Forelimb muscle (tissue), 1 donor: ENCODE measurements around the gene SLC26A11. TPM values are rescaled to one million over a fixed set of nuclear protein-coding genes. Genes with fewer than 3 reads are reported as not detected.

Experiments used
- DNase-seq: peaks from one replicate; pipeline ENCODE4 v3.0.0-alpha.2; 2013; ENCODE audit warnings: low read depth
- polyA plus RNA-seq: library from polyadenylated mRNA; unstranded; fragments of 120-200 nt; gene quantifications from one replicate; pipeline ENCODE4 v1.2.1, GENCODE V29; 2013; ENCODE audit not compliant: insufficient read length

The SLC26A11 gene
- polyA plus RNA-seq, 1 donor: 8.1 TPM

DNA sequence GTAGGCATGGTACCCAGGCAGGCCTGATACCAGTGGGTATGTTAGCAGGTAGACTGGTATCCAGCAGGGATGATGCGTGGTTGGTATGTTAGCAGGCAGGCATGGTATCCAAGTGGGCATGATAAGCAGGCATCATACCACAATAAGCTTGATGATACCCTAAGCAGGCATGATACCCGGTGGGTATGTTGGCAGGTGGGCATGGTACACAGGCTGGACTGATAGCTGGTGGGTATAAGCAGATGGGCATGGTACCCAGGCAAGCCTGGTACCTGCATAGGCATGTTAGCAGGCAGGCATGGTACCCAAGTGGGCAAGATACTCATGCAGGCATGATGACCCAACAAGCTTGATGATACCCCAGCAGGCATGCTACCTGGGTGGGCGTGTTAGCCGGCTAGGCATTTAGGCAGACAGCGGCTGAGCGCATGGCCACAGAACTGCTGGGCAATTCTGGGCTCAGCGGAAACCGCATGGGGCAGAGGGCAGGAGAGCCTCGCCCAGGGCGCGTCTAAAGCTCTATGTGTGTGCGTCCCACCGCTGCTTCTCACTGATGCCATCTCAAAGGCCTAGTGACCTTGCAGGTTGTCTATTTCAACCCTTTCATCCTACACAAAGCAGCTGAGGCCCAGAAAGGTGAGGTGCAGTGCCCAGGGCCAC, 2.4 kb upstream of the SLC26A11 start:
- DNase-seq: no peak

- no peak for DNase-seq
Measured at GRCh38 chr17:80218391-80218790, 1.8 kb upstream of the SLC26A11 start.

DNA sequence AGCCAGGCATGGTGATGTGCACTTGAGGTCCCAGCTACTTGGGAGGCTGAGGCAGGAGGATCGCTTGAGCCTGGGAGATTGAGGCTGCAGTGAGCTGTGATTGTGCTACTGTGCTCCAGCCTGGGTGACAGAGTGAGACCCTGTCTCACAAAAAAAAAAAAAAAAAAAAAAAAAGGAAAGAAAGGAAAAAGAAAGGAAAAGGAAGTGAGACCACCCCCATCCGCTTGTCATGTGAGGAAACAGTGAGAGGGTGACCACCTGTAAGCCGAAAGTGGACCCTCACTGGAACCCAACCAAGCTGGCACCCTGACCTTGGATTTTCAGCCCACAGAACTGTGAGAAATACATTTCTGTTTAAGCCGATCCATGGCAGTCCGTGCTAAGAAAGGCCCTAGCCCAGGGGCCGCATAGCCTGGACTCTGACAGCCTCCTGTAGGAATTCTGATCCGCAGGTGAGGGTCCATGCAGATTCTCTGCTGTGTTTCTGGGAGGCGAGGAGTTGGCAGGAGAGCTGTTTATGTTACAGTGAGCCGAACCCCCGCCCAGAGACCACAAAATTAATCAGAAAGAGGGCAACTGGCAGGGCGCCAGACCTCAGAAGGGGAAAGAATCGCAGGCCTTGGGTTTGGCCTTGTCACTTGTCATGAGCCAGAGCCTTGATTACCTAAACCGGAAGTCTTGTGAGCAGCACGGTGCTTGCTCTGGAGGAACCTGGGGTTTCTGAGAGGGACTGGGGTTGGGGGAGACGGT, 1.0 kb upstream of the SLC26A11 start:
- DNase-seq: peak; percentile 25

GRCh38 chr17:80219763-80220053, 519 bp upstream of the SLC26A11 start:
- DNase-seq: no peak

GRCh38 chr17:80220736-80221215, 549 bp downstream of the SLC26A11 start:
- no peak for DNase-seq

GRCh38 chr17:80221351-80222105, 1.3 kb downstream of the SLC26A11 start:
- DNase-seq: no peak

GRCh38 chr17:80222376-80223141, 2.3 kb downstream of the SLC26A11 start:
- no peak for DNase-seq

GRCh38 chr17:80223142-80223815, 3.1 kb downstream of the SLC26A11 start:
- no peak for DNase-seq

DNA sequence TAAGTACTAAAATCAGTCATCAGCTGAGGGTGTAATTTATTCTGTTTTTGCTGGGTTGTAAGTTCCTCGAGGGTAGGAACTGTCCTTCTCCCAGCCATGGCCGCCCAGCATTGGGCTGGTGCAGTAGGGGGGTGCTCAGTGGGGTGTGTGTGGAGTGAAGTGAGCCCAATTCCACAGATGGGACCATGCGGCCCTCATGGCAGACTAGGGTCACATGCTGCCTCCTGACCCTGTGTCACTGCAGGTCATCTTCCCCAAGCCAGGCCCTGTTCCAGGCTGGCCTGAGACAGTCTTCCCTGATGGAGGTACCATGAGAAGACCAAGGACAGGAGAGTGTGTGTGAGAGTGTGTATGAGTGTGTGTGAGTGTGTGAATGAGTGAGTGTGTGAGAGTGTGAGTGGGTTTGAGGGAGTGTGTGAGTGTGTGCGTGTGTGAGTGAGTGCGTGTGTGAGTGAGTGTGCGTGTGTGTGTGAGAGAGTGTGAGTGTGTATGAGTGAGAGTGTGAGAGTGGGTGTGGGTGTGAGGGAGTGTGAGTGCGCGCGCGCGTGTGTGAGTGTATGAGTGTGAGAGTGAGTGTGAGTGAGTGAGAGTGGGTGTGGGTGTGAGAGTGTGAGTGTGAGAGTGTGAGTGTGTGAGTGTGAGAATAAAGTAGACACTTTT, 3.7 kb downstream of the SLC26A11 start:
- DNase-seq: no peak

DNA sequence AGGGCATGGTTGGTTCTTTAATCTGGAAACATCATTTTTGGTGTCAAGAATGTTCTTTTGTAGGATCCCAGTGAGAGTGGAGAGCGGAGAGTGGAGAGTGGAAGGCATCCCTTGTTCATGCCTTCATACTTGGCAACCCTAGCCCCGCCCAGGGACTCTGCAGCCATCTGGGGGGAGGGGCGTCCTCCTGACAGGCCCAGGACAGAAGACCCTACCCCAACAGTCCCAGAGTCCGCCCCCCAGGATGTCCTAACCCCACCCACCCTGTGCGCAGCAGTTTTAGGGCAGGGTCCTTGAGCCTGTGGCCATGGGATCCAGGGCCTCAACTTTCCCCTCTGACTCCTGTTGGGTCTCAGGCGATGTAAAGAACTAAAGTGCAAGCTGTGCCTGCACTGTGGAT, 4.5 kb downstream of the SLC26A11 start:
- DNase-seq: no peak

- DNase-seq: no peak
Measured at GRCh38 chr17:80225230-80225629, 5.0 kb downstream of the SLC26A11 start.

GRCh38 chr17:80227156-80227555, 6.9 kb downstream of the SLC26A11 start:
- no peak for DNase-seq

DNA sequence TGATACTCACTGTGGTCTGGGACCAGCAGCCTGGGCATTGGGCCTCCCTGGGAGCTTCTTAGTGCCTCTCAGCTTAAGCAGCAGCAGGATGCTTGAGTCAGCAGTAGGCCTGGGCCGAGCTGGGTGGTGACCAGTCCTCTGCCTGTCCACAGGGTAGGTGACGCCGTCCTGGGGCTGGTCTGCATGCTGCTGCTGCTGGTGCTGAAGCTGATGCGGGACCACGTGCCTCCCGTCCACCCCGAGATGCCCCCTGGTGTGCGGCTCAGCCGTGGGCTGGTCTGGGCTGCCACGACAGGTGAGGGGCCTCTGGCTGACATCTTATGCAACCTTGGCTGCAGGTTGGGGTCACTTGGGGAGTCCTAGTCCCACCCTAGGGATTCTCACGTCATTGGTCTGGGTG, 7.4 kb downstream of the SLC26A11 start:
- DNase-seq: no peak

GRCh38 chr17:80228477-80228876, 8.2 kb downstream of the SLC26A11 start:
- no peak for DNase-seq

DNA sequence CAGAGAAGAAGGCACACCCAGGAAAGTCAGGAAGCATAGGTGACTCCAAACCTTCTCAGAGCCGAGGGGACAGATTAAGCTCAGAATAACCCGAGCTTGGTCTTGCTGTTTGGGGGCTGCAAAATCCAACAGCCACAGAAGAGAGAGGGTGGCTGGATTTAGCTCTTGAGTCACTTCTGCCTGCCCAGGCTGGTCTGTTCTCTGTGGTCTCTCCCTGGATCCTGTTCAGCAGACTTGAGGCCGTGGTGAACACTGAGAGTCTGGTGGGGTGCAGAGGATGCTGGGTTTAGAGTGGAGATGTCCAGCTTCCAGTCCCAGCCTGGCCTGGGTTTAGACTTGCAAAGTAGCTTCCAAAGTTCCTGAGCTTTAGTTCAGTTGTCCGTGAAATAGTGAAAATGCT, 8.8 kb downstream of the SLC26A11 start:
- DNase-seq: no peak

GRCh38 chr17:80232438-80232837, 12.2 kb downstream of the SLC26A11 start:
- no peak for DNase-seq

DNA sequence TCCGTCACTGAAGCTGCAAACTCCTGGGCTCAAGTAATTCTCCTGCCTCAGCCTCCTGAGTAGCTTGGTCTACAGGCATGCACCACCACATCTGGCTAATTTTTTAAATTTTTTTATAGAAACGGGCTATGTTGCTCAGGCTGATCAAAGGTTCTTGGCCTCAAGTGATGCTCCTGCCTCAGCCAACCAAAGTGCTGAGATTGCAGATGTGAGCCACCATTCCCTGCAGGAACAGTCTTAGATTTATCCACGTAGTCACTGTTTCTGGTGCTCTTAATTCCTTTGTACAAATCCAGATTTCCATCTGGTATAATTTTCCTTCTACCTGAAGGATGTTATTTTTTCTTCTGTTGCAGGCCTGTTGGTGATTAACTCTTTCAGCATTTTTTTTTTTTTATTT, 13.0 kb downstream of the SLC26A11 start:
- no peak for DNase-seq

GRCh38 chr17:80236911-80237310, 16.7 kb downstream of the SLC26A11 start:
- DNase-seq: no peak

DNA sequence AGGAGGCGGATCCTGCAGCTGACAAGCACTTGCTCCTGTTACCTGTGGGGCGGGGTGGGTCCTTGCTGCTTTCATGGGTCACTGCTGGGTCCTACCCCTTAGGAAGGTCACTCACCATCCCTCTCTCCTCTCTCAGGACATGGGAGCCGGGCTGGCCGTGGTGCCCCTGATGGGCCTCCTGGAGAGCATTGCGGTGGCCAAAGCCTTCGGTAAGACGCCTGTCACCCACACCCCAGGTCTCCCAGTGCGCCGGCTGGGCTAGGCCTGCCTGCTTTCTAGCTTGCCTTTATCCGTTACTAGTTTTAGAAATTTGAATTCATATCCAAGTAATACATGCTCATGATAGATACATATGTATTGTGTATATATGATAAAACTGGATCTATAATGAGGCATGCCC, 17.2 kb downstream of the SLC26A11 start:
- DNase-seq: no peak

GRCh38 chr17:80242505-80242904, 22.3 kb downstream of the SLC26A11 start:
- no peak for DNase-seq
